BJ (cell line): ENCODE data around the gene MLLT3. TPM values are rescaled to one million over a fixed set of nuclear protein-coding genes. Genes with fewer than 3 reads are reported as not detected.
A peak's percentile ranks its signal among the peaks of the same experiment; 100 is the strongest.

Experiments
- CTCF ChIA-PET: fragments of 350-600 bp; formaldehyde crosslinking; extraction: SDS; loops from one replicate; lab custom pipeline; 2021; ENCODE audit warnings: antibody characterized with exemption, inconsistent platforms; lab: Yijun Ruan, JAX
- POLR2A ChIA-PET: fragments of 300-600 bp; sonication (Branson Sonifier 250); formaldehyde crosslinking; extraction: SDS; loops from one replicate; lab custom pipeline; 2021; ENCODE audit warnings: antibody characterized with exemption; lab: Charles Lee
- DNase-seq: peaks from one replicate; pipeline ENCODE4 v3.0.0-alpha.2; 2011; ENCODE audit warnings: low read depth
- H3K27me3 ChIP-seq: 2 replicates; pipeline ENCODE4 v1.6.0; 2011; ENCODE audit warnings: low read length; ENCODE audit not compliant: control insufficient read depth, insufficient read depth
- H3K36me3 ChIP-seq: 2 replicates; pipeline ENCODE4 v1.5.1; 2011; ENCODE audit warnings: low read length; ENCODE audit not compliant: control insufficient read depth, insufficient read depth
- H3K4me3 ChIP-seq: 2 replicates; pipeline ENCODE4 v1.5.1; 2011; ENCODE audit warnings: low read depth, mild to moderate bottlenecking, control low read depth, low read length
- CTCF ChIP-seq: IDR thresholded peaks from 2 replicates; pipeline ENCODE4 v1.5.1; 2011; ENCODE audit warnings: low read depth, mild to moderate bottlenecking, control low read depth, inconsistent platforms, low read length, moderate library complexity; ENCODE audit not compliant: insufficient read depth
- polyA plus RNA-seq: library from polyadenylated mRNA; depleted of rRNA; stranded (reverse); fragments of >200 nt; gene quantifications from 2 replicates; pipeline ENCODE4 v1.2.3, GENCODE V29; 2011

The MLLT3 gene
- polyA plus RNA-seq, 1 experiment: 13.8 TPM

GRCh38 chr9:20630241-20630943 is 8.1 kb upstream of the MLLT3 start:
- no peak for TF ChIP-seq CTCF
- ChIA-PET CTCF (interaction anchor here (0.6 to 1.6 kb wide), 4 partner anchors 10 to 481 kb away, joined by 4 to 7 read pairs (median 6); no protein-coding TSS in a partner anchor), POLR2A (interaction anchor here (0.6 kb wide), 1 partner anchor 192 kb away, joined by 6 read pairs; no protein-coding TSS in a partner anchor)
- DNase-seq: no peak
- Histone ChIP-seq H3K27me3 (no peaks in the 10 kb centered on the region), H3K4me3 (no peak overlapping the region), H3K36me3 (no peaks in the 10 kb centered on the region)

DNA sequence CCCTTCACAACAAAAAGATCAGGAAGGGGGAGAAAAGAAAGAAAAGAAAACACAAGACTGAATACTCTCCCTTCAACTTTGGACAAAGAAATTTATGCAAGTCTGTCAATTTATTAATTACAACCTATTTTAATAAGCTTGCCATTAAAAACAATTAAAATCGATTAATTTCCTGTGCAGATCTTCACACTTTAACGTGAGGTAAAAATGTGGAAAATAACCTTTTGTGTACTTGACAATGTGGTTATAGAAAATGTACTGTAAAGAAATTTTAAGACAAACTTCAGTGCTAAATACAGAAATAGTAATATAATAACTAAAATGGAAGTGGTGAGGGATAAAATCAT is 2.7 kb upstream of the MLLT3 start:
- DNase-seq: no peak
- ChIA-PET CTCF (interaction anchor here (0.6 to 7.4 kb wide), 21 partner anchors 15 to 492 kb away, joined by 3 to 103 read pairs (median 5); partner anchors contain the start of gene FOCAD), POLR2A (no interaction called here)
- Histone ChIP-seq H3K4me3 (no peak overlapping the region), H3K27me3 (no peaks in the 10 kb centered on the region), H3K36me3 (no peaks in the 10 kb centered on the region)
- TF ChIP-seq CTCF: no peak

DNA sequence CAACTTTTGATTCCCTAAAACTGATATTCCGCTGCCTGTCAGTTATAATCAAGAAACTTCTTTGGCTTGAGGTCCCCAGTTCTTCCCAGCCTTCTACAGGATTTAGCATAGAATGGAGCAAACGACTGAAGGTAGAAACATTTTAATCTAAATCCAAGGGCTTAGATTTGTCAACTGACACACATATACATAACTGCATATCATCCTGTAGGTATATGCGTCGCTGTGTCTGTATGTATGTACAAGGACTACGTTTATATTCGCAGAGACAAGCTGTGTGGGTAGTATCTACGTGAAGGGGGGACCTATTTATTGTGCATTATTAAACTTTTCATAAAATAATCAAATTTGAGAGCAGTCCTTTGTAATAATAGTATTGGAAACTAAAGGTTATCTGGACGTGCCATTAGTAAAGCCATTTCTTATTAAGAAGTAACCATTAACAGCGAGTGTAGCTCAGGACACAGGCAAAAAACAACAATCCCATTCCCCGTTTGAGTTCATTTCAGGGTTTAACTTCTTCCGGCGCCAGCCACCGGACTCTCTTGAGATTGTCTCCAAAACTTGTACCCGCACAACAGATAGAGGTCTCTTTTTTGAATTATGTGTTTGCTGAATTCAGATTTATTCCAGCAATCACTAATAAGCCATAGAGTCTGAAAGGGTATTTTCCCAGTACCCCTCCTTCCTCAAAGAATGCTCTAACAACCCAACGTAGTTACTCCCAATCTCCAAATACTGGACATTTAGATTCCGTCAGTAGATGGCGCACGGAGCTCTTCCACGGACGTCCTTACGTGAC is 2.1 kb upstream of the MLLT3 start:
- peak; percentile 78 for TF ChIP-seq CTCF
- ChIA-PET CTCF (interaction anchor here (0.6 to 7.4 kb wide), 22 partner anchors 15 to 493 kb away, joined by 3 to 103 read pairs (median 4); partner anchors contain the start of gene FOCAD), POLR2A (no interaction called here)
- Histone ChIP-seq H3K36me3 (peaks cover 2% of the 10 kb centered on the region; the same call in 1 of the 2 replicates), H3K27me3 (no peaks in the 10 kb centered on the region), H3K4me3 (no peak overlapping the region)
- no peak for DNase-seq

DNA sequence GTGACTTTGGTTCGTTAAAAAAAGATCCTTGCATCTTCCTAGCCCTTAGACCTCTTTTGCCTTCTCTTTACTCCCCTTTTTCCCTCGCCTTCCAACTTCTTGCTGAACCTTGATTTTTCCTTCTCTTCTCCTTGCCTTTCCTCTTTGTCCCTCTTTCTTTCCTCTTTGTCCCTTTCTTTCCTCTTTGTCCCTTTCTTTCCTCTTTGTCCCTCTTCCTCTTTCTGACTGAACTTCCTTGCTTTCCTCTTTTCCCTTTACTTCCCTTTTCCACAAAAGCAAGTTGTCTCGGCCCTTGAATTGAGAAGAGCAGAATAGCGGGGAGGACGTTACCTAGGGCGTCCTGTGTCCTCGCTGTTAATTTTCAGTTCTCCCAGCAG is 1.4 kb upstream of the MLLT3 start:
- POLR2A ChIA-PET: no interaction called here
- TF ChIP-seq CTCF: no peak
- Histone ChIP-seq H3K36me3 (peaks cover 2% of the 10 kb centered on the region; the same call in 1 of the 2 replicates), H3K4me3 (peak overlapping the region; percentile 77), H3K27me3 (no peaks in the 10 kb centered on the region)
- DNase-seq: no peak
- CTCF ChIA-PET: interaction anchor here (0.7 to 7.4 kb wide), 8 partner anchors 61 to 487 kb away, joined by 4 to 103 read pairs (median 14); partner anchors contain the start of gene FOCAD
